ENCODE data around the gene OR4D9.
"Not testable (repeated sequence)": the region's sequence is repeated elsewhere in the genome, so short reads cannot be mapped to it uniquely, and the experiment has no call there.

OR4D9 gene

GRCh38 chr11:59510941-59511589, at the start of gene OR4D9:
OR4D9 (plus strand) TSS chr11:59511539; CDS start chr11:59514913, 3,374 bp downstream.
- no peak for DNase-seq (ENCODE audit: low read depth)

- DNase-seq (ENCODE audit: low read depth), result no peak
Observed at GRCh38 chr11:59463190-59463641, 48.1 kb upstream of the OR4D9 start.

GRCh38 chr11:59473015-59473414, 38.3 kb upstream of the OR4D9 start, which contains the start of gene OR4D10:
OR4D10 (plus strand) TSS chr11:59473315; CDS start chr11:59477430, 4,115 bp downstream.
- DNase-seq (ENCODE audit: low read depth), result no peak

- no peak for DNase-seq (ENCODE audit: low read depth)
Observed at GRCh38 chr11:59475176-59475575, 36.2 kb upstream of the OR4D9 start.

- no peak for DNase-seq (ENCODE audit: low read depth)
Observed at GRCh38 chr11:59479906-59480305, 31.4 kb upstream of the OR4D9 start.

- no peak for DNase-seq (ENCODE audit: low read depth)
Observed at GRCh38 chr11:59480359-59480758, 31.0 kb upstream of the OR4D9 start.

- no peak for DNase-seq (ENCODE audit: low read depth)
Observed at GRCh38 chr11:59501931-59502330, 9.4 kb upstream of the OR4D9 start.

- DNase-seq (ENCODE audit: low read depth), result no peak
Observed at GRCh38 chr11:59503276-59503675, 8.1 kb upstream of the OR4D9 start, which contains the start of gene OR4D11. OR4D11 (plus strand) TSS chr11:59503576; CDS start chr11:59503576, 0 bp downstream.

- no peak for DNase-seq (ENCODE audit: low read depth)
Observed at GRCh38 chr11:59511675-59512074, 336 bp downstream of the OR4D9 start.

GRCh38 chr11:59520139-59520538, 8.8 kb downstream of the OR4D9 start:
- DNase-seq (ENCODE audit: low read depth), result not testable (repeated sequence)

- no peak for DNase-seq (ENCODE audit: low read depth)
Observed at GRCh38 chr11:59520741-59521140, 9.4 kb downstream of the OR4D9 start.

- no peak for DNase-seq (ENCODE audit: low read depth)
Observed at GRCh38 chr11:59523541-59523940, 12.2 kb downstream of the OR4D9 start.

- DNase-seq (ENCODE audit: low read depth), result no peak
Observed at GRCh38 chr11:59528711-59529110, 17.4 kb downstream of the OR4D9 start.

- DNase-seq (ENCODE audit: low read depth), result no peak
Observed at GRCh38 chr11:59532620-59533019, 21.3 kb downstream of the OR4D9 start.

GRCh38 chr11:59534676-59535075, 23.3 kb downstream of the OR4D9 start:
- no peak for DNase-seq (ENCODE audit: low read depth)

- DNase-seq (ENCODE audit: low read depth), result no peak
Observed at GRCh38 chr11:59542142-59542810, 30.9 kb downstream of the OR4D9 start.

- DNase-seq (ENCODE audit: low read depth), result not testable (repeated sequence)
Observed at GRCh38 chr11:59543713-59544112, 32.4 kb downstream of the OR4D9 start.

- no peak for DNase-seq (ENCODE audit: low read depth)
Observed at GRCh38 chr11:59544869-59545178, 33.5 kb downstream of the OR4D9 start.

GRCh38 chr11:59545179-59546020, 34.1 kb downstream of the OR4D9 start:
- no peak for DNase-seq (ENCODE audit: low read depth)

GRCh38 chr11:59547605-59548308, 36.4 kb downstream of the OR4D9 start:
- DNase-seq (ENCODE audit: low read depth), result not testable (repeated sequence)

- no peak for DNase-seq (ENCODE audit: low read depth)
Observed at GRCh38 chr11:59548309-59548656, 36.9 kb downstream of the OR4D9 start.

- DNase-seq (ENCODE audit: low read depth), result no peak
Observed at GRCh38 chr11:59550368-59550841, 39.1 kb downstream of the OR4D9 start.
